Chondrocyte (in vitro differentiated cells): ENCODE results near the gene XPR1. TPM values are rescaled to one million over a fixed set of nuclear protein-coding genes. Genes with fewer than 3 reads are reported as not detected.
"Not testable (repeated sequence)": the region's sequence is repeated elsewhere in the genome, so short reads cannot be mapped to it uniquely, and the experiment has no call there.

ENCODE experiments used
- DNase-seq: peaks from one replicate; pipeline ENCODE4 v3.0.0; 2021; ENCODE audit warnings: mixed read lengths, low spot score
- H3K27ac Mint-ChIP-seq: one replicate; pipeline ENCODE4 v1.8.0; 2021; ENCODE audit warnings: mild to moderate bottlenecking, moderate library complexity, mixed read lengths; ENCODE audit not compliant: unreplicated experiment
- H3K27me3 Mint-ChIP-seq: 2 replicates; pipeline ENCODE4 v1.8.0; 2021; ENCODE audit warnings: low read depth, mixed read lengths
- H3K36me3 Mint-ChIP-seq: 2 replicates; pipeline ENCODE4 v1.8.0; 2021; ENCODE audit warnings: low read depth, mixed read lengths
- H3K4me1 Mint-ChIP-seq: 2 replicates; pipeline ENCODE4 v1.8.0; 2021; ENCODE audit warnings: low read depth, mild to moderate bottlenecking, mixed read lengths
- H3K4me3 Mint-ChIP-seq: one replicate; pipeline ENCODE4 v1.8.0; 2021; ENCODE audit warnings: mild to moderate bottlenecking, moderate library complexity, mixed read lengths; ENCODE audit not compliant: unreplicated experiment
- H3K9me3 Mint-ChIP-seq: 2 replicates; pipeline ENCODE4 v1.8.0; 2021; ENCODE audit warnings: low read depth, mixed read lengths
- CTCF ChIP-seq: fragments of 200-600 bp; sonication (generic); IDR thresholded peaks from 2 replicates; pipeline ENCODE4 v1.5.0; 2021; ENCODE audit warnings: antibody characterized with exemption, mild to moderate bottlenecking, moderate library complexity
- total RNA-seq: library from RNA; stranded (reverse); gene quantifications from 3 replicates; pipeline ENCODE4 v1.2.1, GENCODE V29; 2021

XPR1 gene
- total RNA-seq, 1 donor from 2014 or later = 24.9 TPM

- H3K9me3 Mint-ChIP-seq = no peaks in the 10 kb centered on the region
- no peak overlapping the region for H3K27ac Mint-ChIP-seq
Observed at GRCh38 chr1:180722586-180722985, 90.8 kb downstream of the XPR1 start.

GRCh38 chr1:180724055-180724454, 92.2 kb downstream of the XPR1 start:
- Mint-ChIP-seq H3K36me3 (no peaks in the 10 kb centered on the region), H3K9me3 (peaks cover under 1% of the 10 kb centered on the region), H3K4me1 (peaks cover 3% of the 10 kb centered on the region), H3K27me3 (no peaks in the 10 kb centered on the region), H3K27ac (no peak overlapping the region), H3K4me3 (no peak overlapping the region)
- TF ChIP-seq CTCF = no peak
- no peak for DNase-seq

More at GRCh38 chr1:180722586-180722985, 90.8 kb downstream of the XPR1 start:
- no peaks in the 10 kb centered on the region for H3K27me3 Mint-ChIP-seq
- peaks cover 3% of the 10 kb centered on the region for H3K4me1 Mint-ChIP-seq
- DNase-seq = no peak
- H3K4me3 Mint-ChIP-seq = no peak overlapping the region
- H3K36me3 Mint-ChIP-seq = no peaks in the 10 kb centered on the region
- no peak for TF ChIP-seq CTCF

GRCh38 chr1:180726024-180726423, 94.2 kb downstream of the XPR1 start:
- DNase-seq, H3K36me3 Mint-ChIP-seq, H3K4me1 Mint-ChIP-seq, H3K27me3 Mint-ChIP-seq, H3K27ac Mint-ChIP-seq, H3K4me3 Mint-ChIP-seq: not testable (repeated sequence)
- H3K9me3 Mint-ChIP-seq = peaks cover 14% of the 10 kb centered on the region

- not testable (repeated sequence) for H3K4me1 Mint-ChIP-seq, H3K27me3 Mint-ChIP-seq, H3K4me3 Mint-ChIP-seq, H3K36me3 Mint-ChIP-seq, H3K27ac Mint-ChIP-seq, DNase-seq
- peaks cover 14% of the 10 kb centered on the region for H3K9me3 Mint-ChIP-seq
Observed at GRCh38 chr1:180727751-180728150, 95.9 kb downstream of the XPR1 start.

- Mint-ChIP-seq H3K27me3 (no peaks in the 10 kb centered on the region), H3K36me3 (peaks cover 4% of the 10 kb centered on the region), H3K4me1 (no peaks in the 10 kb centered on the region), H3K9me3 (peaks cover 18% of the 10 kb centered on the region), H3K4me3 (no peak overlapping the region), H3K27ac (no peak overlapping the region)
- TF ChIP-seq CTCF = no peak
- no peak for DNase-seq
Observed at GRCh38 chr1:180728472-180729106, 96.8 kb downstream of the XPR1 start.

- Mint-ChIP-seq H3K27me3 (no peaks in the 10 kb centered on the region), H3K4me1 (no peaks in the 10 kb centered on the region), H3K9me3 (peaks cover 34% of the 10 kb centered on the region), H3K27ac (no peak overlapping the region), H3K4me3 (no peak overlapping the region), H3K36me3 (peaks cover 10% of the 10 kb centered on the region)
- TF ChIP-seq CTCF = no peak
- no peak for DNase-seq
Observed at GRCh38 chr1:180731131-180731530, 99.3 kb downstream of the XPR1 start.
